Stimulated activated CD4-positive, alpha-beta T cell treated with anti-CD3 and anti-CD28 coated beads, Interleukin-1b, Interleukin-23, amount 100 ng/mL, for 4 hours (primary cell): ENCODE measurements around the gene EIF4G1.

Experiments
- DNase-seq, 2 donors: peaks; one replicate each; pipeline ENCODE4 v3.0.0-alpha.2; 2020; ENCODE audit warnings: low read depth in 2 of 2

EIF4G1 gene

GRCh38 chr3:184368586-184369183, 54.3 kb downstream of the EIF4G1 start:
- DNase-seq, result no peak

- peak; percentile 29 to 48 for DNase-seq
These were observed 57.2 kb downstream of the EIF4G1 start for GRCh38 chr3:184371570-184372018.

GRCh38 chr3:184372296-184372821, 58.0 kb downstream of the EIF4G1 start:
- no peak for DNase-seq

GRCh38 chr3:184372911-184373310, 58.5 kb downstream of the EIF4G1 start:
- no peak for DNase-seq

- no peak for DNase-seq
These were observed 59.0 kb downstream of the EIF4G1 start for GRCh38 chr3:184373422-184373821.

- no peak for DNase-seq
These were observed 61.5 kb downstream of the EIF4G1 start for GRCh38 chr3:184375747-184376461.

- DNase-seq, result no peak
These were observed 63.0 kb downstream of the EIF4G1 start for GRCh38 chr3:184377374-184377773.

GRCh38 chr3:184377882-184378445, 63.6 kb downstream of the EIF4G1 start, which contains the start of gene THPO:
Gene THPO, minus strand, starts transcription at chr3:184378207. Its CDS starts 1,948 bp downstream, at chr3:184376259.
- no peak for DNase-seq

- no peak for DNase-seq
These were observed 64.4 kb downstream of the EIF4G1 start for GRCh38 chr3:184378651-184379357.

- DNase-seq, result no peak
These were observed 65.2 kb downstream of the EIF4G1 start, which contains the start of gene CHRD for GRCh38 chr3:184379358-184380184. Gene CHRD, plus strand, starts transcription at chr3:184380054. Its CDS starts 265 bp downstream, at chr3:184380319.

- peak in 1 of 2 donors; percentile 32 for DNase-seq
These were observed 65.8 kb downstream of the EIF4G1 start for GRCh38 chr3:184380185-184380626.

- DNase-seq, result peak in 1 of 2 donors; percentile 19
These were observed 66.3 kb downstream of the EIF4G1 start for GRCh38 chr3:184380627-184381260.

- no peak for DNase-seq
These were observed 67.1 kb downstream of the EIF4G1 start for GRCh38 chr3:184381261-184382224.

GRCh38 chr3:184382326-184383032, 68.1 kb downstream of the EIF4G1 start:
- no peak for DNase-seq

- no peak for DNase-seq
These were observed 68.8 kb downstream of the EIF4G1 start for GRCh38 chr3:184383033-184383740.

- DNase-seq, result no peak
These were observed 69.9 kb downstream of the EIF4G1 start for GRCh38 chr3:184384342-184384741.
